HCT116 (cell line): ENCODE data around the gene CD8B2. TPM values are rescaled to one million over a fixed set of nuclear protein-coding genes. Genes with fewer than 3 reads are reported as not detected.

ENCODE experiments used
- ATAC-seq: fragments of 200-7000 bp; cut with Tn5 transposase; 2 replicates; pipeline ENCODE4 v1.9.1; 2020; ENCODE audit warnings: mild to moderate bottlenecking, moderate library complexity
- BruUV-seq: library from RNA; stranded (reverse); fragments of 400-500 nt; replicated peaks from 2 replicates; lab custom pipeline; 2021; lab: Mats Ljungman, UMichigan
- CTCF ChIA-PET: fragments of 300-600 bp; sonication (Branson Sonifier 250); formaldehyde crosslinking; loops from one replicate; lab custom pipeline; 2021; ENCODE audit warnings: antibody characterized with exemption; lab: Charles Lee
- POLR2A ChIA-PET: fragments of 300-600, 350-600 bp; sonication (Branson Sonifier 250); formaldehyde crosslinking; loops from one replicate; lab custom pipeline; 2021; ENCODE audit warnings: antibody characterized with exemption; lab: Charles Lee
- RAD21 ChIA-PET, 2 experiments: fragments of 300-600 bp; sonication (Branson Sonifier 250); formaldehyde crosslinking; loops; one replicate each; lab custom pipeline; 2023; ENCODE audit warnings: low total read pairs in 2 of 2; ENCODE audit not compliant: uncharacterized antibody in 2 of 2, unreplicated experiment in 2 of 2, low non-redundant PET in 1 of 2; lab: Charles Lee
- DNase-seq: peaks from one replicate; pipeline ENCODE4 v3.0.0-alpha.2; 2010; ENCODE audit warnings: low read depth, low spot score
- H2AFZ ChIP-seq: fragments of 200-600 bp; shearing (Covaris generic), sonication (generic); 2 replicates; pipeline ENCODE4 v1.6.1; 2017; ENCODE audit warnings: low read depth, mixed run types, mixed read lengths, antibody characterized with exemption, low read length; ENCODE audit not compliant: poor library complexity, severe bottlenecking
- H3K27ac ChIP-seq: 2 replicates; pipeline ENCODE4 v1.5.1; 2012; ENCODE audit warnings: low read depth, low read length
- H3K27me3 ChIP-seq: fragments of 200-600 bp; sonication (generic); 2 replicates; pipeline ENCODE4 v1.6.1; 2016; ENCODE audit warnings: mixed run types, low read length, mixed read lengths; ENCODE audit not compliant: insufficient read depth
- H3K36me3 ChIP-seq, 2 experiments: fragments of 200-500 bp in 1 of 2; fragments of 200-600 bp in 1 of 2; sonication (Bioruptor generic) in 1 of 2; sonication (generic) in 1 of 2; 2 replicates each; pipeline versions ENCODE4 v1.5.1 to v1.6.1; 2014 to 2016; ENCODE audit warnings: low read length in 2 of 2, inconsistent platforms in 1 of 2, mixed read lengths in 1 of 2, mixed run types in 1 of 2; ENCODE audit not compliant: insufficient read depth in 2 of 2, control insufficient read depth in 1 of 2
- H3K4me1 ChIP-seq, 2 experiments: fragments of 200-600 bp in 1 of 2; sonication (generic) in 1 of 2; 2 replicates each; pipeline versions ENCODE4 v1.5.1 to v1.6.1; 2012 to 2017; ENCODE audit warnings: low read length in 2 of 2, inconsistent platforms in 1 of 2, mild to moderate bottlenecking in 1 of 2, mixed read lengths in 1 of 2, mixed run types in 1 of 2, moderate library complexity in 1 of 2; ENCODE audit not compliant: insufficient read depth in 2 of 2, control insufficient read depth in 1 of 2
- H3K4me2 ChIP-seq: fragments of 200-600 bp; sonication (generic); 2 replicates; pipeline ENCODE4 v1.6.1; 2017; ENCODE audit warnings: mixed run types, low read length, mixed read lengths
- H3K4me3 ChIP-seq, 2 experiments: fragments of 200-600 bp in 1 of 2; sonication (generic) in 1 of 2; replicated peaks in 1 of 2; 2 replicates each; pipeline ENCODE4 v1.5.1; 2011 to 2016; ENCODE audit warnings: low read length in 2 of 2, control low read depth in 1 of 2, low read depth in 1 of 2, mild to moderate bottlenecking in 1 of 2, mixed read lengths in 1 of 2, mixed run types in 1 of 2
- H3K79me2 ChIP-seq: fragments of 200-600 bp; sonication (generic); 2 replicates; pipeline ENCODE4 v1.6.1; 2017; ENCODE audit warnings: mild to moderate bottlenecking, mixed run types, low read length, moderate library complexity, mixed read lengths; ENCODE audit not compliant: insufficient read depth
- H3K9ac ChIP-seq: fragments of 200-600 bp; sonication (generic); 2 replicates; pipeline ENCODE4 v1.6.1; 2016; ENCODE audit warnings: low read length, mixed read lengths
- H3K9me2 ChIP-seq: fragments of 200-600 bp; sonication (generic), shearing (Covaris generic); 2 replicates; pipeline ENCODE4 v1.6.1; 2017; ENCODE audit warnings: mixed run types, mild to moderate bottlenecking, moderate library complexity; ENCODE audit not compliant: insufficient read depth
- H3K9me3 ChIP-seq, 2 experiments: fragments of 200-500 bp in 1 of 2; fragments of 200-600 bp in 1 of 2; sonication (Bioruptor generic) in 1 of 2; sonication (generic) in 1 of 2; 2 replicates each; pipeline ENCODE4 v1.6.1; 2014 to 2017; ENCODE audit warnings: low read length in 2 of 2, mixed read lengths in 2 of 2, inconsistent platforms in 1 of 2, low read depth in 1 of 2, mild to moderate bottlenecking in 1 of 2, mixed run types in 1 of 2, moderate library complexity in 1 of 2; ENCODE audit not compliant: control insufficient read depth in 1 of 2, insufficient read depth in 1 of 2
- H4K20me1 ChIP-seq: fragments of 200-600 bp; sonication (generic), shearing (Covaris generic); 2 replicates; pipeline ENCODE4 v1.6.1; 2017; ENCODE audit warnings: mixed run types, mild to moderate bottlenecking, moderate library complexity; ENCODE audit not compliant: insufficient read depth
- CBX3 ChIP-seq: IDR thresholded peaks from 2 replicates; pipeline ENCODE4 v1.6.1; 2012; ENCODE audit warnings: low read depth
- CTCF ChIP-seq, 3 experiments: fragments of 200-600 bp in 1 of 3; sonication (generic) in 1 of 3; IDR thresholded peaks in 2 of 3; conservative IDR thresholded peaks in 1 of 3; 2 replicates each; pipeline ENCODE4 v1.5.1; 2012 to 2017; ENCODE audit warnings: low read depth in 2 of 3, low read length in 2 of 3, antibody characterized with exemption in 1 of 3, borderline replicate concordance in 1 of 3, control low read depth in 1 of 3, mild to moderate bottlenecking in 1 of 3, mixed read lengths in 1 of 3, mixed run types in 1 of 3, moderate library complexity in 1 of 3; ENCODE audit not compliant: insufficient read depth in 1 of 3
- MAX ChIP-seq: IDR thresholded peaks from 2 replicates; pipeline ENCODE4 v1.6.1; 2012
- RAD21 ChIP-seq: IDR thresholded peaks from 2 replicates; pipeline ENCODE4 v1.6.1; 2012; ENCODE audit warnings: low read depth, mild to moderate bottlenecking
- REST ChIP-seq: IDR thresholded peaks from 2 replicates; pipeline ENCODE4 v1.6.1; 2012; ENCODE audit warnings: low read depth
- ZNF274 ChIP-seq: fragments of 200-500 bp; sonication (Bioruptor generic); IDR thresholded peaks from 2 replicates; pipeline ENCODE4 v1.6.1; 2014; ENCODE audit warnings: mild to moderate bottlenecking, low read depth, low read length, inconsistent platforms
- intact Hi-C: fragments of 100-400 bp; cut with micrococcal nuclease; formaldehyde crosslinking; loops from 2 replicates; pipeline ENCODE4 v1.10.0; 2022
- total RNA-seq: library from RNA; stranded (reverse); gene quantifications from one replicate; pipeline ENCODE4 v1.2.1, GENCODE V29; 2021; ENCODE audit not compliant: unreplicated experiment

Gene CD8B2
- total RNA-seq, 1 experiment from 2014 or later, result not detected

- Histone ChIP-seq H3K79me2 (no peaks in the 10 kb centered on the region), H3K9ac (peak overlapping the region; percentile 52), H3K27ac (peak overlapping the region; percentile 46; the same call in 1 of the 2 replicates), H3K9me3 (no peaks in the 10 kb centered on the region), H3K4me2 (peak overlapping the region; percentile 81), H3K4me3 (peak overlapping the region; percentile 38 to 55), H4K20me1 (no peaks in the 10 kb centered on the region), H2AFZ (peak overlapping the region; percentile 97), H3K27me3 (no peaks in the 10 kb centered on the region), H3K36me3 (no peaks in the 10 kb centered on the region), H3K4me1 (peaks cover 0 to 4% of the 10 kb centered on the region in 2 experiments; a peak in 1 of 4 replicates), H3K9me2 (no peaks in the 10 kb centered on the region)
- CTCF ChIA-PET, result interaction anchor here (0.8 to 2.2 kb wide), 17 partner anchors 9 to 965 kb away, joined by 3 to 23 read pairs (median 4); no protein-coding TSS in a partner anchor
- RAD21 ChIA-PET, result interaction anchor here (0.7 to 1.3 kb wide), 4 partner anchors 39 to 438 kb away, joined by 3 to 7 read pairs (median 5); no protein-coding TSS in a partner anchor
- intact Hi-C loops, result loop anchor here (1.0 to 5.0 kb wide), 3 partner anchors 296 to 439 kb away; no protein-coding TSS in a partner anchor
- BruUV-seq, result no TSS peak
- peak; percentile 97 for ATAC-seq
- peak; percentile 74 to 87 (median 79); a peak in 5 of 6 replicates for TF ChIP-seq CTCF (IDR thresholded peaks at IDR 0.05 in 2 of 3, conservative IDR thresholded peaks at IDR 0.05 in 1 of 3; ENCODE audit: borderline replicate concordance in 1 of 3, insufficient read depth in 1 of 3, low read depth in 2 of 3, low read length in 2 of 3)
- 0 out of 2 replicates have a peak, but pooled peaks have one; percentile 9 for TF ChIP-seq CBX3
- TF ChIP-seq MAX, result peak; percentile 27; the same call in 1 of the 2 replicates
- no peak for TF ChIP-seq REST
- no peak for TF ChIP-seq ZNF274
- peak; percentile 85 for TF ChIP-seq RAD21
- POLR2A ChIA-PET, result interaction anchor here (1.0 kb wide), 1 partner anchor 36 kb away, joined by 3 read pairs; no protein-coding TSS in a partner anchor
- peak; percentile 55 for DNase-seq
These were observed 55.7 kb downstream of the CD8B2 start for GRCh38 chr2:106542746-106543359.
